Activated CD4-positive, CD25-positive, alpha-beta regulatory T cell (primary cell): ENCODE measurements around the gene ENAH.
"Not testable (repeated sequence)": the region's sequence is repeated elsewhere in the genome, so short reads cannot be mapped to it uniquely, and the experiment has no call there.

Experiments
- DNase-seq, 4 experiments: peaks; one replicate each; lab custom pipeline; 2025; lab: John Stamatoyannopoulos, UW

ENAH gene

GRCh38 chr1:225525377-225525776 lies 127.5 kb downstream of the ENAH start:
- no peak for DNase-seq

DNA sequence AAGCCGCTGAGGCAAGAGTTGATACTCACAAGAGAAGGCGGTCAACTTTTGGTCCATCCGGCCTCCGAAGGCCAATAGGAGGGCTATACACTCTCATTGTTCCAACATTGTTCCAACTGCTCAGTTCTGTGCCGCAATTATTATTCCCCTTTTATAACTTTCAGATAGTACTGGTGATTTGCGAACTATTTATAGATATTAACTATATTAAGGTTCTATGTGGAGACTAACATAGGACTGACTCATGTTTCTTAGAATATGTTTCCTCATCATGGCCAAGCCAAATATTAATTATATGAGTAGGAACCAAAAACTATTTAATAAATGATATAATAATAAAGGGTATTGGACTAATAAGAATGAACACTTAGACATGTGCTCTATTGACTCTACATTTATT lies 128.4 kb downstream of the ENAH start:
- DNase-seq = no peak

- no peak for DNase-seq
Observed at GRCh38 chr1:225523263-225523950, 129.5 kb downstream of the ENAH start.

- no peak for DNase-seq
Observed at GRCh38 chr1:225522588-225523262, 130.2 kb downstream of the ENAH start.

DNA sequence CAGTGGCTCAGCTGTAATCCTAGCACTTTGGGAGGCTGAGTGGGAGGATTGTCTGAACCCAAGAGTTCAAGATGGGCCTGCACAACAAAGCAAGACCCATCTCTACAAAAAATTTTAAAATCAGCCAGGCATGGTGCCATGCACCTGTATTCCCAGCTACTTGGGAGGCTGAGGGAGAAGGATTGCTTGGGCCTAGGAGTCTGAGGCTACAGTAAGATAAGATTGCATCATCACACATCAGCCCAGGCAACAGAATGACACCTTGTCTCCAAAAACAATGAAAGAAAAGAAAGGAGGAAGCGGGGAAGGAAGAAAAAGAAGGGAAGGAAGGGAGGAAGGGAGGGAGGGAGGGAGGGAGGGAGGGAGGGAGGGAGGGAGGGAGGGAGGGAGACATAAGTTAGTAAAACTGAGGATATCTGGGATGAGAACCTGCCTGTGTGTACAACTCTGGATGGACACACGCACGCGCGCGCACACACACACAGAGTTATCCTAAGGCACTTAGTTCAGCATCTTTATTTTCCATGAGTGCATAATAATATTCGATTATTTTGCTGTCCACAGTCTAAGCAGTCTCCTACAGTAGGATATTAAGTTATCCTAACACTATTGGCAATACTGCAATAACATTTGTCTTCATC lies 132.2 kb downstream of the ENAH start:
- DNase-seq = no peak

GRCh38 chr1:225519166-225519863 lies 133.6 kb downstream of the ENAH start:
- no peak for DNase-seq

GRCh38 chr1:225517697-225518096 lies 135.2 kb downstream of the ENAH start:
- no peak for DNase-seq

- no peak for DNase-seq
Observed at GRCh38 chr1:225517221-225517620, 135.7 kb downstream of the ENAH start.

DNA sequence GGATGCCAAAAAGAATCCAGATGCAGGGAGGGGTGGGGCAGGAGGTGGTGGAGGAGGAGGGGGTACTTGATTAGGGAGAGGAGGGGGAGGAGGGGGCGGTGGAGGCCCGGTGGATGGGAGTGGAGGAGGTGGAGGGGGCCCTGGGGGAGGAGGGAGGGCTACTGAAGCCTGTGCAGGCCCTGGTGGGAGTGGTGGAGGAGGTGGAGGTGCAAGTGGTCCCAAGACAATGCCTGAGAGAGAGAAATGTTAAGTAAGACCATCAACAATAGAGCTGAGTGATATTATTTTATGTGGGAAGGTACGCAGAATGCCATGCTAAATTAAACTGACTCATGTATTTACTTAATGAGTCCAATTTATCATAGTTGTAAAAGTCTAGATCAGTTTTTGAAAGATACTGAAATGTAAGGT lies 138.2 kb downstream of the ENAH start:
- no peak for DNase-seq

DNA sequence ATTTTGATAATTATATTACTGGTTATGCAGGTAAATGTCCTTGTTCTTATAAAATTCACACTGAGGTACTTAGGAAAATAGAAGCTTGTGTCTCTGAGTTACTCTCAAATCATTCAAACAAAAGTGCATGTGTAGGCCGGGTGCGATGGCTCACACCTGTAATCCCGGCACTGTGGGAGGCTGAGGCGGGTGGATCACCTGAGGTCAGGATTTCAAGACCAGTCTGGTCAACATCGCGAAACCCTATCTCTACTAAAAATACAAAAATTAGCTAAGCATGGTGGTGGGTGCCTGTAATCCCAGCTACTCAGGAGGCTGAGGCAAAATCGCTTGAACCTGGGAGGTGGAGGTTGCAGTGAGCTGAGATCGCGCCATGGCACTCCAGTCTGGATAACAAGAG lies 139.3 kb downstream of the ENAH start:
- DNase-seq = not testable (repeated sequence)

DNA sequence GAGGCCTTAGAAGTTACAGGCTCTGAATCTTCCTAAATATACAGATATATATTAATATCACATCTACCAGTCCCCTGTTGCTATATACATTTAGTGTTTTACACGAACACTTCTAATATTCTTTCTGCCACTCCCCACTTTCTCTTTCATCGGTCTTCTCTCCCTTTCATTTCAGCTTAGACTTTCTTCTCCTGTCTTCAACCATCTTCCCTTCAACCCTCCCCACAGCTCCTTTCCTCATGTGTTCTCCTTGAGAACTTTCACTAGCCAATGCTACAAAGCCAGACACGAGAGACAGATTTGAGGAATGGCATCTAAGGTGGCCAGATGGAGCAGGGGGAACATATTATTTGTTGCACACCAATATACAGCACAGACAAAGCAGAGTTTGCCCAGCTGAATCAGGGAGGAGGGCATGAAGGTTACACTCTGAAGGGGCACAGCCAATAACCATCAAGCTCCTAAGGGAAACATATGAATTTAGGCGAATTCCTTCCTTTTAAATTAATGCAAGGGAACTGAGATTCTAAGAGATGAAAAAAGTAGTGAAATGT lies 141.0 kb downstream of the ENAH start:
- no peak for DNase-seq

GRCh38 chr1:225510740-225511139 lies 142.2 kb downstream of the ENAH start:
- not testable (repeated sequence) for DNase-seq

- DNase-seq = no peak
Observed at GRCh38 chr1:225509770-225510169, 143.2 kb downstream of the ENAH start.

- DNase-seq = no peak
Observed at GRCh38 chr1:225509376-225509707, 143.6 kb downstream of the ENAH start.

- no peak for DNase-seq
Observed at GRCh38 chr1:225508538-225509375, 144.2 kb downstream of the ENAH start.

- no peak for DNase-seq
Observed at GRCh38 chr1:225506727-225507126, 146.2 kb downstream of the ENAH start.

- DNase-seq = no peak
Observed at GRCh38 chr1:225504776-225505175, 148.1 kb downstream of the ENAH start.

GRCh38 chr1:225500624-225501192 lies 152.2 kb downstream of the ENAH start:
- no peak for DNase-seq

- no peak for DNase-seq
Observed at GRCh38 chr1:225498549-225499136, 154.3 kb downstream of the ENAH start.

GRCh38 chr1:225494789-225495359 lies 158.0 kb downstream of the ENAH start:
- no peak for DNase-seq
